GM23338 (cell line): ENCODE data around the gene AFAP1.

Experiments used
- EZH2 ChIP-seq: fragments of 200-600 bp; sonication (generic); IDR thresholded peaks from one replicate; pipeline ENCODE4 v1.8.0; 2017; ENCODE audit warnings: antibody characterized with exemption, mild to moderate bottlenecking, low read depth; ENCODE audit not compliant: unreplicated experiment
- POLR2AphosphoS5 ChIP-seq: IDR thresholded peaks from 2 replicates; pipeline ENCODE4 v1.6.1; 2016; ENCODE audit warnings: antibody characterized with exemption, low read depth
- ZNF114 ChIP-seq: fragments of 250-450 bp; sonication (Bioruptor Pico); IDR thresholded peaks from 2 replicates; pipeline ENCODE4 v1.5.0; 2020; ENCODE audit warnings: mild to moderate bottlenecking, moderate library complexity
- TF ChIP-seq, protein P1 (sequence below): IDR thresholded peaks from one replicate; pipeline ENCODE4 v1.6.1; 2018; ENCODE audit warnings: antibody characterized with exemption; ENCODE audit not compliant: unreplicated experiment
- TF ChIP-seq, protein P2 (sequence below), 2 experiments: fragments of 200-600 bp in 1 of 2; sonication (generic) in 1 of 2; conservative IDR thresholded peaks; 2 replicates each; pipeline versions ENCODE4 v1.5.1 to v1.6.1; 2016 to 2017; ENCODE audit warnings: antibody characterized with exemption in 2 of 2, low read depth in 2 of 2, mild to moderate bottlenecking in 2 of 2, moderate library complexity in 1 of 2

DNA sequence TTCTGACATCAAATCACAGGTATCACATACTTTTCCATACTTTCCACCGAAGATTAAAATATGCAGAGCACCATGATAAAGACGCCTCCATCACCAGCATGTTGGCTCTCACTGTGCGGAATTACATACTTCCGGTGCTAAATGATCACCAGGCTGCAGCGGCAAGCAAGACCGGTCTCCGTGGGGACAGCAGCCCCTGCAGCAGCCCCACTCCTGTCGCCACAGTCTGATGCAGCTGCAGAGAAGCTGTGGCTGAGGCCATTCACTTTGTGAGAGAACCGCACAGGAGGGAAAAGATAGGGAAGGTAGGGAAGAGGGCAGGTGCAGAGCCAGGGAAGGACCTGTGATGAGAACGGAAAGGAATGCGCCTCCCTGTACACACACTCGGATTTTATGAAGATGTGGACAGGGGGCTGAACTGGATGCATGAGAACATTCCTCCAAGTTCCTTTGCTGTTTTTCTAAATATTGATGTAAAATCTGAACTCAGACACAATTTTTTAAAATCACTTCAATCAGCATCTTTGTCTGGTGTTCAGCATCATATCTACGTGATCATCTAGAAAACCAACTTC, 38.3 kb downstream of the AFAP1 start:
- TF ChIP-seq, protein P1, sequence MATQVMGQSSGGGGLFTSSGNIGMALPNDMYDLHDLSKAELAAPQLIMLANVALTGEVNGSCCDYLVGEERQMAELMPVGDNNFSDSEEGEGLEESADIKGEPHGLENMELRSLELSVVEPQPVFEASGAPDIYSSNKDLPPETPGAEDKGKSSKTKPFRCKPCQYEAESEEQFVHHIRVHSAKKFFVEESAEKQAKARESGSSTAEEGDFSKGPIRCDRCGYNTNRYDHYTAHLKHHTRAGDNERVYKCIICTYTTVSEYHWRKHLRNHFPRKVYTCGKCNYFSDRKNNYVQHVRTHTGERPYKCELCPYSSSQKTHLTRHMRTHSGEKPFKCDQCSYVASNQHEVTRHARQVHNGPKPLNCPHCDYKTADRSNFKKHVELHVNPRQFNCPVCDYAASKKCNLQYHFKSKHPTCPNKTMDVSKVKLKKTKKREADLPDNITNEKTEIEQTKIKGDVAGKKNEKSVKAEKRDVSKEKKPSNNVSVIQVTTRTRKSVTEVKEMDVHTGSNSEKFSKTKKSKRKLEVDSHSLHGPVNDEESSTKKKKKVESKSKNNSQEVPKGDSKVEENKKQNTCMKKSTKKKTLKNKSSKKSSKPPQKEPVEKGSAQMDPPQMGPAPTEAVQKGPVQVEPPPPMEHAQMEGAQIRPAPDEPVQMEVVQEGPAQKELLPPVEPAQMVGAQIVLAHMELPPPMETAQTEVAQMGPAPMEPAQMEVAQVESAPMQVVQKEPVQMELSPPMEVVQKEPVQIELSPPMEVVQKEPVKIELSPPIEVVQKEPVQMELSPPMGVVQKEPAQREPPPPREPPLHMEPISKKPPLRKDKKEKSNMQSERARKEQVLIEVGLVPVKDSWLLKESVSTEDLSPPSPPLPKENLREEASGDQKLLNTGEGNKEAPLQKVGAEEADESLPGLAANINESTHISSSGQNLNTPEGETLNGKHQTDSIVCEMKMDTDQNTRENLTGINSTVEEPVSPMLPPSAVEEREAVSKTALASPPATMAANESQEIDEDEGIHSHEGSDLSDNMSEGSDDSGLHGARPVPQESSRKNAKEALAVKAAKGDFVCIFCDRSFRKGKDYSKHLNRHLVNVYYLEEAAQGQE: no peak
- TF ChIP-seq, protein P2, sequence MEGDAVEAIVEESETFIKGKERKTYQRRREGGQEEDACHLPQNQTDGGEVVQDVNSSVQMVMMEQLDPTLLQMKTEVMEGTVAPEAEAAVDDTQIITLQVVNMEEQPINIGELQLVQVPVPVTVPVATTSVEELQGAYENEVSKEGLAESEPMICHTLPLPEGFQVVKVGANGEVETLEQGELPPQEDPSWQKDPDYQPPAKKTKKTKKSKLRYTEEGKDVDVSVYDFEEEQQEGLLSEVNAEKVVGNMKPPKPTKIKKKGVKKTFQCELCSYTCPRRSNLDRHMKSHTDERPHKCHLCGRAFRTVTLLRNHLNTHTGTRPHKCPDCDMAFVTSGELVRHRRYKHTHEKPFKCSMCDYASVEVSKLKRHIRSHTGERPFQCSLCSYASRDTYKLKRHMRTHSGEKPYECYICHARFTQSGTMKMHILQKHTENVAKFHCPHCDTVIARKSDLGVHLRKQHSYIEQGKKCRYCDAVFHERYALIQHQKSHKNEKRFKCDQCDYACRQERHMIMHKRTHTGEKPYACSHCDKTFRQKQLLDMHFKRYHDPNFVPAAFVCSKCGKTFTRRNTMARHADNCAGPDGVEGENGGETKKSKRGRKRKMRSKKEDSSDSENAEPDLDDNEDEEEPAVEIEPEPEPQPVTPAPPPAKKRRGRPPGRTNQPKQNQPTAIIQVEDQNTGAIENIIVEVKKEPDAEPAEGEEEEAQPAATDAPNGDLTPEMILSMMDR (conservative IDR thresholded peaks at IDR 0.05; ENCODE audit: low read depth in 2 of 2): no peak
- no peak for TF ChIP-seq ZNF114 (CRISPR knock-in tag)
- TF ChIP-seq EZH2: no peak
- TF ChIP-seq POLR2AphosphoS5: no peak
